Measurements from ENCODE around the gene ASPN.

The ASPN gene

GRCh38 chr9:92504881-92505280 lies 22.6 kb upstream of the ASPN start:
- no peak for DNase-seq (ENCODE audit: low read depth)

DNA sequence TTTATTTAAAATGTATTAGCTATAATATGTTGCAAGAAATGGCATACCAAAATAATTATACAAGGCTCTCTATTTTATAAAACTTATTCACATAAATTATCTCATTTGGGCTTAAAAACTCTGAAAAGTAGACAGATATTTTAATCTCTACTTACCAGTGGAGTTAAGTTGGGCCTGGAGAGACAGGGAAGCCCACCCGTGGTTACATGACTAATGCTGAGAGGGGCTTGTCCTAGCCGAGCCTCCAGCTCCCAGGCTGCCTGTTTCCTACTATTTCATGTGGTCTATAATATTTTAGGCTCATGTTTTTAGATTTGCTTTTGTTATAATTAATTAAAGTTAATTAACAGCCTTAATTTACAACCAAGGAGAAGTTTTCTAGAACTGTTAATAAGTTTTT lies 20.9 kb upstream of the ASPN start:
- no peak for DNase-seq (ENCODE audit: low read depth)

DNA sequence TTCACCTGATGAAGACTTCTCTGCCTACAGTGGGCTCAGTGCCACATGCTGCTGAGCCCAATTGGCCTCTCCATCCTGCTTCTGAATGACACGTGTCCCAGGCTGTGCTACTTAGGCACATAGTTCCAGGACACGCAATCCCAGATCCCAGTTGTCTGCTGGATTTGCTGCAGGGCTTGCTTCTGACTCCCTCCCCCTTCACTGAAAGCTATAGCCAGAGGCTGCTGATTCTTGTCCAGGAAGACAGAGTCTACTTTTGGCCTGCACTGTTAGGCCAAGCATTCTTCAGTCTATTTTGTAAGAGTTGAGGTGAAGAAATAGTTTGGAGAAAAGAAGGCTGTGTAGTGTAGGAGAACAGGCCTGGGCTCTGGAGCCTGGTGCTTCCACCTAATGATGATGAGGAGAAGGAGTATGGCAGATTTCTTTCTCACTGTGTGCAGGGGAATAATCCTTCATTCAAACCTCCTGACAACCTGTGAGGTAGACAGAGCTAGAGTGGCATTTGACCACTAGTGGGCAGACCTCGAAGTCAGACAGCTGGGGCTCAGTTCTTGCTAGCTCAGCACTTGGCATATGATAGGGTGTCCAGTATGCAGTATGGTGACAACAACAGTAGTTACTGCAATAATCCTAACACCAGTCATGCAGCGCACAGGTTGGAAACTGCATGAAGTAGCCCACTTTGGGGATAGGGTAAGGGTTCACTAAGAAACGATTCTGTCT lies 19.5 kb upstream of the ASPN start:
- peak; percentile 36 for DNase-seq (ENCODE audit: low read depth)

- no peak for DNase-seq (ENCODE audit: low read depth)
These were observed 18.4 kb upstream of the ASPN start for GRCh38 chr9:92500725-92501124.

- no peak for DNase-seq (ENCODE audit: low read depth)
These were observed 17.4 kb upstream of the ASPN start for GRCh38 chr9:92499701-92500100.

GRCh38 chr9:92496396-92497176 lies 14.3 kb upstream of the ASPN start:
- DNase-seq (ENCODE audit: low read depth), result no peak

DNA sequence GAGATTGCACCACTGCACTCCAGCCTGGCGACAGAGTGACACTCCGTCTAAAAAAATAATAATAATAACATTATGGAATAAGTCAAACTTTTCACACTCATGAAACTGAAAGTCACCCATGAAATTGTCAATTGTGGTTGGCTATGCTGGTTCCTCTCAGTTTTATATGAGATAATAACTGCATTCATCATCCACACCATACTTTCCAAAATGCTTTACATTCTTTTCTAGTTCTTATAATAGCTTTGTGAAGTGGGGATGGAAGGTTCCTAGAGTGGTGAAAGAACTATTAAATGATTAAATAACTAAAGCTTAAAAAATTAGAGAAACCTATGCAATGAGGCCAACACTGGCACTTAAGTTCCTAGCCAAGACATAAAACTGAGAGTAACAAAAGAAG lies 12.6 kb upstream of the ASPN start:
- DNase-seq (ENCODE audit: low read depth), result no peak

DNA sequence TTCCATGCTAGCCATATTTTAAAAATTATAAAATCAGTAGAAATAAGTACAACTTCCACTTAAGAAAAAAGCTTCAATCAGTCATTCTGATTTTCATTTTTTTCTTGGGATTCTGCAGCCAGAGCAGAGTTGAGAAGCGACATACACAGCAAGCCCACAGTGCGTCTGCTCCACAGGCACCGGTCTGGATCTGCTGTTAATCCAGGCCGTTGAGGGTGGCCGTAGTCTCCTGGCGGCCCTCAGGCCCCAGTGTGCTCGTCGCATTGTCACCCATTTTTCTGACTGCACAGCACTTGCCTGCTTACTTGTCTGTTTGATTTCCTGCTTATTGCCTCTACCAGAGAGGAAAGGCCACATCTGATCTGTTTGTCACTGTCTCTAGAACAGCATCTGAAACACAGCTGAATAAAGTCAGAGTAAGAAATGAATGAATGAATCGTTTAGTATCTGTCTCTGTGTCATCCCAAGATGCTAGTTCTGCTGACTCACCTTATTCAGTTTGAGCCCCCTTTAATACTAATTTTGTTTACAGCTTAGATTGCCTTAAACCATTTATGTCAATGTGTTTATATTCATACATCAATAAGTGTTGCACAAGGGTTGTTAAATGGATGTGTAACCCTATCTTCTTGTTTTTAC lies 11.6 kb upstream of the ASPN start:
- no peak for DNase-seq (ENCODE audit: low read depth)

DNA sequence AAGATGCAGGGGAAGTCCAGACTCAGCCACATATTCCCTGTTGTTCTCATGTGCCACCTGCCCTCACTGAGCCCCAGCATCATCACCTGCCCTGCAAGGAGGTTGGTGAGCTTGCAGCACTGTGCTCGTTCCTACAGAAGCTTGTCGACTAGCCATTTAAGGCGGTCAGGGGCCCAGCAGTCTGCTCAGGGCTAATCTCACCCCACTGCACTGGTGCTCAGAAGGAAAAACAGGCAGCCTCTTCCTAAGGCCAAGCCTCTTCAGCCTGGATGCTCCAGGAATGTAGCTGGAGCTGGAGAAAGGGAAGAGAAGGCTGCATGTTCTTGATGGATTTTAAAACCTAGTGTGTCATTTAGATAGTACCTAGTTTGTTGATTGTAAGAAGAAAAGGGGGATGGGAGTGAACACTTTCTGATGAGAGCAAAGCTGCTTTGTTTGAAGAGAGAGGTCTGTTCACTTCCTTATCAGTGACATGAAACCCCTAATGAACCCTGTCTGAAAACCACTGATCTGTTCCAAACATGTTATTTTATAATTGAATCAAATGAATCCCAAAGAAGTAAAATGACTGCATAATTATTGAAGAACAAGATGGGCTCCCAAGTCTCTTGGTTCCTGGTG lies 10.6 kb upstream of the ASPN start:
- DNase-seq (ENCODE audit: low read depth), result no peak

GRCh38 chr9:92488681-92489550 lies 6.6 kb upstream of the ASPN start:
- DNase-seq (ENCODE audit: low read depth), result no peak

GRCh38 chr9:92486371-92486770 lies 4.1 kb upstream of the ASPN start:
- no peak for DNase-seq (ENCODE audit: low read depth)

GRCh38 chr9:92484563-92484962 lies 2.3 kb upstream of the ASPN start:
- no peak for DNase-seq (ENCODE audit: low read depth)

DNA sequence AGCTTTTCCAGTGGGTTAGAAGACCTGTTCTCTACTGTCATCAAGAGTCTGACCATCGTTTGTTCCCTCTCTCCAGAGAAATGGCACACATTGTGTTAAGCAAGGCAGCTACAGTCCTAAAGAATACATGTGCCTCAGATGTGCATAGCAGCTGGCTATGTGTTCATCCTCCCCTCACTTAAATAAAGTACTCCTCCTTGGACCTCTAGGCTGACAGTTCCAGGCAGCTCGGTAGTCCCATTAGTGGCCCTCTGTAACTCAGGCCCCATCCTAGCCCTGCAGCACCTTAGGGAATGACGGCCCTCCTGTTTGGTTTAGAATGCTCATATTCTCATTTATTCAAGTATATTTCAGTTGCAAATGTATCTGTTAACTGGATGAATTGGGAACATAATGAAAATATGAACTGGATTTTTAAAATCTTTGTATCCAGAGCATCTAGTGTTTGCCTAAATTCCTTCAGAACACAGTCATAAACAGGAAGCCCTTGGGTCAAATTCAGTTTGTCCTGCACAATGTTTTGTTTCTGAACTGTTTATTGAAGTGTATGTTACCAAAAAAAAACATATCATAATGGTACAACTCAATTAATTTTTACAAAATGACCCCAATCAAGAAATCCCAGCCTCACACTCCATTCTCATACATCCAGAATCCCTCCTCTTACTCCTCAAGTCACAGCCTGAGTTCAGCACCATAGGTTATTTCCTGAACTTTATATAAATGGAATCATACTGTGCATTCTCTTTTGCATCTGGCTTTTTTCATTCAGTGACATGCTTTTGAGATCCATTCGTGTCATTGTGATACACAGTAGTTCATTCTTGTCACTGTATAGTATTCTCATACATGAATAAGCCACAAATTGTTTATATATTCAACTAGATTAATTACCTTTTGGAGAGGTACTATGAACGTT lies 1.6 kb upstream of the ASPN start:
- DNase-seq (ENCODE audit: low read depth), result no peak

GRCh38 chr9:92482805-92483204 lies 499 bp upstream of the ASPN start:
- DNase-seq (ENCODE audit: low read depth), result no peak

DNA sequence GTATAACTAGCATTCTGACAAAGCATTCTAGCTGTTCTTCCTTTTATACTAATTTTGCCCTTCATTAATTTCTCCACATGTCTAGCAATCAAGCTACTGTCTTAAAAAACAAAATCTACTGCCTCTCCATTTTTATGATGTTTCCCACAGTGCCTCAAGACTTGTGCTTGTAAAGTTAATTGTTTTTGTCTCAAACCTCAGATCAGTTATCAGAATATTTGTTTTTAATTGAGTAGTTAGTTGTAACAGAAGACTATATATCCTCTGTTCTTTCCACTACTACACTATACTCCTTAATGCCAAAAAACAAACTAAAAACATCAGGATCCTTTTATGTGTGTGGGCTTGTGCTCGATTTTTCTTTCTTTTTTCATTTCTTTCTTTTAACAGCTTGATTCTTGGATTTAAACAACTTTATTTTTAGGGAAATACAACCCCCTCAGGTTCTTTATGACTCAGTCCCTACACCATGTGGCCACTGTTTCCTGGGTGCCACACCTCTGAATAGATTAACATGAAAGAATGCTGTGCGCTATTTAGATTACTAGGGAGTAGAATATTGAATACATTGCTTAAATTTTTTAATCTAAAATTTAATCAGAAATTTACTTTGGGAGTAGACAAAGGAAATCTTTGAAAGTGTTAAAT lies 1.2 kb downstream of the ASPN start:
- no peak for DNase-seq (ENCODE audit: low read depth)

GRCh38 chr9:92480291-92480771 lies 2.0 kb downstream of the ASPN start:
- no peak for DNase-seq (ENCODE audit: low read depth)

- DNase-seq (ENCODE audit: low read depth), result no peak
These were observed 3.0 kb downstream of the ASPN start for GRCh38 chr9:92479346-92479745.

DNA sequence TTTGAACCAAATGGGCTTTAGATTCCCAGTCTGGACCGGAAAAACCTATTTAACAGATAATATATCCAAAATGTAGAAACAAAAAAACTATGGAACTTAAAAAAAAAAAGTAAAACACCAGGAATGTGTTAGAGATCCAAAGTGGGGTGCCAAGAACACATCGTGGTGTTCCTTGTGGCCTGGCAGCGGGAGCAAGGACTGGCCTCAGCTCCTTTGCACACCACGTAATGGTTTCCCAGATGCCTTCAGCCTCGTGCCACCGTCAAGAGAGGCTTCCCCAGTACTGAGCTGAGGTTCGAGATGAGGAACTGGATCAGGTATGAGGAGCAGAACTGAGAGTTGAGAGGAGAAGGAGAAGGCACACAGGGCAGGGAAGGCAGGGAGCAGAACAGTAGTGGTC lies 3.5 kb downstream of the ASPN start:
- DNase-seq (ENCODE audit: low read depth), result no peak

GRCh38 chr9:92476962-92477361 lies 5.3 kb downstream of the ASPN start:
- no peak for DNase-seq (ENCODE audit: low read depth)

DNA sequence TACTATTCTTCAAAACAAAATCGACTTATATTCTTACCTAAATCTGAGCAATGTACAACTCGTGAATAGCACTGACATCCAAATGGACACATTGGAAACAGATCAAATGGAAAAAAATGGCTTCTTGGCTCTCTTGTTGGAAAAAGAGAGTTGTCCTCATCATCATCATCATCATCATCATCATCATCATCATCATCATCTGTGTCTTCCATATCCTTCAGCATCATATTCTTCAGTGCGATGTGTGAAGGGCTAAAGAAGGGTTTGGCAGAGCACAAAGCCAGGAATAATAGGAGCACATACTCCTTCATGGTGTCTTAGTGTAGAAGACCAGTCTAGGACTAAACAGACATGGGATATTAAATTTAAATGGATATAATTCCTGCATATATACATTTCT lies 7.7 kb downstream of the ASPN start:
- no peak for DNase-seq (ENCODE audit: low read depth)
